OCI-LY1 (cell line): ENCODE results near the gene SUPT3H.

Source experiments
- H2AFZ ChIP-seq: fragments of 200-600 bp; sonication (generic), shearing (Covaris generic); 2 replicates; pipeline ENCODE4 v1.6.0; 2014; ENCODE audit warnings: antibody characterized with exemption, mild to moderate bottlenecking, low read length
- H3F3A ChIP-seq: fragments of 200-600 bp; sonication (generic), shearing (Covaris generic); 2 replicates; pipeline ENCODE4 v1.6.0; 2014; ENCODE audit warnings: mild to moderate bottlenecking, antibody characterized with exemption, low read length, moderate library complexity; ENCODE audit not compliant: insufficient read depth
- H3K27ac ChIP-seq: fragments of 200-600 bp; sonication (generic); 2 replicates; pipeline ENCODE4 v1.5.1; 2014; ENCODE audit warnings: low read length, mixed run types, mild to moderate bottlenecking, low read depth; ENCODE audit not compliant: poor library complexity, severe bottlenecking
- H3K27me3 ChIP-seq: fragments of 200-600 bp; sonication (generic); 2 replicates; pipeline ENCODE4 v1.6.0; 2014; ENCODE audit warnings: antibody characterized with exemption, mild to moderate bottlenecking, low read length, moderate library complexity; ENCODE audit not compliant: insufficient read depth
- H3K36me3 ChIP-seq: fragments of 200-600 bp; sonication (generic); 2 replicates; pipeline ENCODE4 v1.6.1; 2014; ENCODE audit warnings: mild to moderate bottlenecking, antibody characterized with exemption, low read length, moderate library complexity, mixed read lengths; ENCODE audit not compliant: insufficient read depth
- H3K4me1 ChIP-seq: fragments of 200-600 bp; sonication (generic); 2 replicates; pipeline ENCODE4 v1.5.1; 2014; ENCODE audit warnings: mild to moderate bottlenecking, low read length, moderate library complexity; ENCODE audit not compliant: insufficient read depth, severe bottlenecking
- H3K4me2 ChIP-seq: fragments of 200-600 bp; sonication (generic), shearing (Covaris generic); 2 replicates; pipeline ENCODE4 v1.6.1; 2014; ENCODE audit warnings: low read length
- H3K4me3 ChIP-seq: fragments of 200-600 bp; sonication (generic); 2 replicates; pipeline ENCODE4 v1.5.1; 2014; ENCODE audit warnings: low read length, low read depth, mild to moderate bottlenecking, mixed read lengths; ENCODE audit not compliant: poor library complexity, severe bottlenecking
- H3K79me2 ChIP-seq: fragments of 200-600 bp; shearing (Covaris generic); 2 replicates; pipeline ENCODE4 v1.6.1; 2016; ENCODE audit warnings: mixed run types, low read length, mixed read lengths; ENCODE audit not compliant: insufficient read depth
- H3K9ac ChIP-seq: fragments of 200-600 bp; sonication (generic), shearing (Covaris generic); 2 replicates; pipeline ENCODE4 v1.6.1; 2014; ENCODE audit warnings: mild to moderate bottlenecking, low read length, mixed read lengths
- H3K9me2 ChIP-seq: fragments of 200-600 bp; sonication (generic), shearing (Covaris generic); 2 replicates; pipeline ENCODE4 v1.6.1; 2014; ENCODE audit warnings: low read depth, mild to moderate bottlenecking, low read length, mixed read lengths
- H3K9me3 ChIP-seq: fragments of 200-600 bp; shearing (Covaris generic); 2 replicates; pipeline ENCODE4 v1.6.1; 2014; ENCODE audit warnings: low read length, mixed read lengths
- H4K20me1 ChIP-seq: fragments of 200-600 bp; sonication (generic), shearing (Covaris generic); 2 replicates; pipeline ENCODE4 v1.6.0; 2016; ENCODE audit warnings: mild to moderate bottlenecking, low read length; ENCODE audit not compliant: insufficient read depth
- CTCF ChIP-seq: fragments of 200-600 bp; sonication (generic), shearing (Covaris generic); IDR thresholded peaks from 2 replicates; pipeline ENCODE4 v1.5.1; 2017; ENCODE audit warnings: mild to moderate bottlenecking, antibody characterized with exemption, low read length, moderate library complexity, mixed read lengths
- EZH2 ChIP-seq: fragments of 200-600 bp; sonication (generic), shearing (Covaris generic); IDR thresholded peaks from 2 replicates; pipeline ENCODE4 v1.8.0; 2017; ENCODE audit warnings: borderline replicate concordance, mixed run types, mild to moderate bottlenecking, antibody characterized with exemption, low read length, moderate library complexity, mixed read lengths

SUPT3H gene

GRCh38 chr6:45326698-45327417, 50.9 kb downstream of the SUPT3H start:
- H3K9me3 ChIP-seq: no peaks in the 10 kb centered on the region
- H3F3A ChIP-seq: no peaks in the 10 kb centered on the region
- no peak overlapping the region for H3K4me2 ChIP-seq
- H3K36me3 ChIP-seq: no peaks in the 10 kb centered on the region
- no peaks in the 10 kb centered on the region for H3K79me2 ChIP-seq
- H2AFZ ChIP-seq: no peak overlapping the region
- H3K27me3 ChIP-seq: no peaks in the 10 kb centered on the region
- H3K4me1 ChIP-seq: no peaks in the 10 kb centered on the region
- no peaks in the 10 kb centered on the region for H4K20me1 ChIP-seq
- H3K27ac ChIP-seq: no peak overlapping the region
- TF ChIP-seq CTCF (no peak), EZH2 (no peak)
- H3K4me3 ChIP-seq: no peak overlapping the region
- no peaks in the 10 kb centered on the region for H3K9me2 ChIP-seq
- no peak overlapping the region for H3K9ac ChIP-seq

DNA sequence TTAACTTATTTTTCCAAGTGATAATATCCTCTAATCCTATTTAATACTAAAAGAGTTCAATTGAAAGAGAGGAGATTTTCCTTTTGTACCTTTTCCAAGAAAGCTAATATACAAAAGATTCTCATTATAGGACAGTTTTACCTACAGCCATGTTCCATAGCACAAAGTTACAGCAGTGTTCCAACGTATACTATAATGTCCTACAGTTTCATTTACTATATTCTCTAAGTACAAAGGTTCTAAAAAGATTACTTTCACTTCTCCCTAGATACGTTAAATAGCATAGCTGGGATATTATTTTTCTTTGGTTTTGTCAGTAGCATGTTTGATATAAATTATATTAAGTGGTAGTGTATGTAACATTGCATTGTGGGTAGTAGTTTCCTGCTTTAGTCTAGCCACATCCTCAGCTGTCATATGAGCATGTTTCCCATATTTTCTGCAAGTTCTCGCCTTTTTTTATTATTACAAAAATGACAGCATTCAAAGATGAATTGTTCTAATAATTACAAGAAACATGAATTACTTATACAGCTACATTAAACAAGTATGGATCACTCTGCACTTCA, 54.0 kb downstream of the SUPT3H start:
- Histone ChIP-seq H3F3A (no peaks in the 10 kb centered on the region), H3K4me3 (no peak overlapping the region), H3K79me2 (no peaks in the 10 kb centered on the region), H2AFZ (no peak overlapping the region), H3K4me2 (no peak overlapping the region), H3K9ac (no peak overlapping the region), H3K27me3 (no peaks in the 10 kb centered on the region), H3K27ac (no peak overlapping the region), H3K4me1 (no peaks in the 10 kb centered on the region), H3K9me3 (no peaks in the 10 kb centered on the region), H3K36me3 (no peaks in the 10 kb centered on the region), H4K20me1 (no peaks in the 10 kb centered on the region), H3K9me2 (no peaks in the 10 kb centered on the region)
- TF ChIP-seq EZH2 (no peak), CTCF (no peak)

DNA sequence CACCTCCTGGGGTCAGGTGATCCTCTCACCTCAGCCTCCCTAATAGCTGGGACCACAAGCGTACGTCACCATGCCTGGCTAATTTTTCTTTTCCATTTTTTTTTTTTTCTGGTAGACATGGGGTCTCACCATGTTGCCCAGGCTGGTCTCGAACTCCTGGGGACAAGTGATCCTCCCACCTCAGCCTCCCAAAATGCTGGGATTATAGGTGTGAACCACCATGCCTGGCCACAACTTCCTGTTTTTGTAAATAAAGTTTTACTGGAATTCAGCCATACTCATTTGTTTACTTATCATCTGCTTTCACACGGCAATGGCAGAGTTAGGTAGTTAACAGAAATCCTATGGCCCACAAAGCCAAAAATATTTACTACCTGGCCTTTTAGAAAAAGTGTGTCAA, 57.4 kb downstream of the SUPT3H start:
- H3K4me1 ChIP-seq: no peaks in the 10 kb centered on the region
- no peaks in the 10 kb centered on the region for H3K9me3 ChIP-seq
- no peak overlapping the region for H3K27ac ChIP-seq
- H3K36me3 ChIP-seq: no peaks in the 10 kb centered on the region
- H3K4me3 ChIP-seq: no peak overlapping the region
- no peaks in the 10 kb centered on the region for H3K9me2 ChIP-seq
- H3K79me2 ChIP-seq: no peaks in the 10 kb centered on the region
- H4K20me1 ChIP-seq: no peaks in the 10 kb centered on the region
- H3K27me3 ChIP-seq: no peaks in the 10 kb centered on the region
- H3K9ac ChIP-seq: no peak overlapping the region
- H3K4me2 ChIP-seq: no peak overlapping the region
- TF ChIP-seq EZH2: no peak
- TF ChIP-seq CTCF: no peak
- H2AFZ ChIP-seq: no peak overlapping the region
- H3F3A ChIP-seq: no peaks in the 10 kb centered on the region
